ENCODE data around the gene DIP2B.

The DIP2B gene

DNA sequence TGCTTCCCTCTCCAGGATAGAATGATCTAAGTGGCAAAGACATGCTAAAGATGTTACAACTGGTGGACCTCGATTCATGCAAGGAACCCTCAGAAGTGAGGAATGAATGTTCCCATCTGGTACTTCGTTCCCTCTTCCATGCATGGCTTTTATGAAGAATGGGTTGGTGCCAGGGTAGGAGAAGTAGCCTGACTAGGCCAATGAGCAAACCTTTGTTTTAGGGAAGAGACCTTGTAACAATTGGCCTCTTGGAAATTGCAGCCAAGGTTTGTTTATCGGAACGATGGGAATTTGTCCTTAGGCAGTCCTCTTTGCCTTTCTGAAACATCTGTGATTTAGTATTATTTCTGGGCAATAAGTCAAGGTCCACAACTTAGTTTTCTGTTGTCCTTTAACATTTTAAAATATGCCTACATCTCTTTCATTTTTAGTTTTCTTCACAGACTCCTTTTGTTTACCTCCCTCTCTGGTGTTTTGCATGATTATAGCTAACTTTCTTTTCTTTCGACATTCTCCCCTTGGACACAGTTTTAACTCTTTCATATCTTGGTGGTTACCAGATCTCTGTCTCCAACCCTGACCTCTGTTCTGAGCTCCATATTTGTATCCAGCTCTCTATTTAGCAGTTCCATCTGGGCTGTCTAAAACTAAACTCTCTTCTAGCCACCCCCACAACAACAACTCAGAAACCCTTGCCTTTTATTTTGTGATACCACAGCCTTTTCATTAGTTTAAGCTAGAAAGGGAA, 70.0 kb downstream of the DIP2B start:
- peak; percentile 52 for DNase-seq (ENCODE audit: low read depth)

DNA sequence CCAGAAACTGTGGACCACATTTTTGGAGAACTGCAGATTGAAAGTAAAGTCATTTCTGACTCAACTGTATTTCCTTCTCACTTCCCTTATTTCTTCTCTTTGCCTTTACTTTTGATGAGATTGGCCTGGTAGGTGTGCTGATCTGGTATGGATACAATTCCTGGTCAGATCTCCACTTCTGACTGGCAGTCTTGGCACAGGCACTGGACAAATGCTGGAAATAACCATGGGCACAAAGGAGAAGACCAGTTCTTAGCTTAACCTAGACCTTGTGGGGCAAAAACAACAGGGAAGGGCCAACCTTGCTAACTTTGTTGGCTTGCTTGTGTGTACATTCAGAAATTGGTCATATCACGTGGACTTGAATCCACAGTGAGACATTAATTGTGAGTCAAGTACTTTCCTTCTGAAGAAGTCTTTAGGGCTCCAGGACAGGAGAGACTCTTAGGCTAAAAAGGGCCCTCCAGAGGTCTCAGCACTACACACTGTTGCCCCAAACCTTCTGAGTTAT, 75.0 kb downstream of the DIP2B start:
- no peak for DNase-seq (ENCODE audit: low read depth)

- DNase-seq (ENCODE audit: low read depth): no peak
Observed at GRCh38 chr12:50580436-50580835, 75.7 kb downstream of the DIP2B start.

- DNase-seq (ENCODE audit: low read depth): no peak
Observed at GRCh38 chr12:50581226-50582184, 76.7 kb downstream of the DIP2B start.

- DNase-seq (ENCODE audit: low read depth): no peak
Observed at GRCh38 chr12:50584135-50584534, 79.3 kb downstream of the DIP2B start.

DNA sequence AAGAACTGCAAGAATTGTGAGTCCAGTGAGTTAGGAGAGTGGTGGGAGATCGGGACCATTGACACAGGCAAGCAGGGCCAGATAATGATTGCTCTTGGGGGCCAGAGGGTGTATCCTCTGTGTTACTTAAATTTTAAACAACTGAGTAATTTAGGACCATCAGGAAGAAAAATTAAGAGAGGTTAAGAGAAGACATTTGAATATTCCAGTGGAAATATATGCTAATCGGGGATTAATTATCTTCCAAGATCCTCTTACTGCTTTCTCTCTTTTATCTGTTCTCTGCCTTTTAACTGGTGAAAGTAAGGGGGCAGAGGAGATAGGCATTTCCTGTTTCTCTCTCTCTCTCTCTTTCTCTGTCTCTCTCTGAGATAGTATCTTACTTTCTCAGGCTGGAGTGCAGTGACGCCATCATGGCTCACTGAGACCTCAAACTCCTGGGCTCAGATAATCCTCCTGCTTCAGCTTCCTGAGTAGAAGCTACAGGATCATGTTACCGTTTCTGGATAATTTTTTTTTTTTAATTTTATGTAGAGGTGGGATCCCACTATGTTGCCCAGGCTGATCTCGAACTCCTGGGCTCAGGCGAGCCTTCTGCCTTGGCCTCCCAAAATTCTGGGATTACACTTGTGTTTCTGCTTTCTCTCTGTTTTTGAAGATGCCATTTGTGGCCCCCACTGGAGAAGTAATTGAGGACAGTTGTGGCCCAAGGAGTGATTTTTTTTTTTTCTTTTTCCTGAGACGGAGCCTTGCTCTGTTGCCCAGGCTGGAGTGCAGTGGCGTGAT, 85.1 kb downstream of the DIP2B start:
- no peak for DNase-seq (ENCODE audit: low read depth)

GRCh38 chr12:50590869-50591268, 86.1 kb downstream of the DIP2B start:
- DNase-seq (ENCODE audit: low read depth): no peak

DNA sequence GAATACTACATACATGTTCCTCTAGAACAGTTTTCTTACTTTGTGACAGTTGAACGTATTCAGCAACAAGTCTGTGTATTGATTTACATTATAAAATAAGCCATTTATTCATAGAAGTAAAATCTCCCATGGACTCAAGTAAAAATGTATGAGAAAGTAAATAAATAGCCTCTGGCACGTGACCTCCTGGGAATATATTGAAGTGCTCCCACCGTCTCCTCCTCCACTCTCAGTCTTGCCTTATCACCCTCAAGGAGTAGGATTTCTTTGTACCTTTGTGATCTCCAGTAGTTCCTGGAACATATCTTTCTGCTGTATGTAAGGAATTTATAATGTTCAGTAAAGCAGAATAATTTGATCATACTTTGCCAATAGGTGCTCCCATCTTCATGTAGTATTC, 90.9 kb downstream of the DIP2B start:
- DNase-seq (ENCODE audit: low read depth): no peak

DNA sequence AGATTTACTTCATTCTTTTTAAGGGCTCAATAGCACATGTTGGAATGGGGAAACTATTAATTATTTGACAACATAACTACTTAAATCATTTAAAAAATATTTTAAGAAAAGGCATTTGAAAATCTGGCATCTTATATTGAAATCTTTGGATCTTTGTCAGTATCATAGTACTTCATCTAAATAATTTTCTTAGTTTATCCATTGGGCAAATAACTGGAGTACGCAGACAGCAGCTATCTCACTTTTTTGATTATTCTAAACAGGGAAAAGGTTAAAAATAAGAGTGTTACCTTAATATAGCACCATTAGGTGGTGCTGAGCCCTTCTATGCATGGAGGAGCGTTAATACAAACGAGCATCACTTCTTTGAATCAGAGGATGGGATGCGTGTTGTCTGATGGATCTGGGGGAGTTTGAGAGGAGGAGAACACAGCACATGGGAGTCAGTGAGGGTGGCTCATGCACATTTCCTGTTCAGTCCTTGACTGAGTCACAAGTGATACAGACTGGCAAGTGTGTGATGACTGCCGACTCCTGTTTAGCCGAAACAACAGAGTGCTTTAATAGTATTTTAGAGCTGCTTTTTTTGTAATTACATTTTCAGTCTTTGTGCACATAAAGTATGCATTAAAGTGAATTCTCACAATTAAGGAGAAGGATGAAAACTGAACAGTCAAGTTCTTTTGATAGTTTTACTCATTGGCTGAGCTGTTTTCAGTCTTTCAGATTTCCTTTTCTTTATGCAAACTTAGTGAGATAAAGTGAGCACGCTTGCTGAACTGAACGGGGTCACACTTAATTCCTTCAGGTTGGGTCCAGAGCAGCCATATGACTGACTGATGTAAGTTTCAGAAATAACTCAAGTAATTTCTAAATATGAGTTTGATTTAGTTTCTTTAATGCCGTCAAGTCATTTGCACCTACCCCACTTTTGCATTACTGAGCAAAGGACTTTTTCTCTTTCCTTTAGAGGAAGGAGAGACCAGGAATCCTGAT, 92.7 kb downstream of the DIP2B start:
- peak; percentile 56 for DNase-seq (ENCODE audit: low read depth)

DNA sequence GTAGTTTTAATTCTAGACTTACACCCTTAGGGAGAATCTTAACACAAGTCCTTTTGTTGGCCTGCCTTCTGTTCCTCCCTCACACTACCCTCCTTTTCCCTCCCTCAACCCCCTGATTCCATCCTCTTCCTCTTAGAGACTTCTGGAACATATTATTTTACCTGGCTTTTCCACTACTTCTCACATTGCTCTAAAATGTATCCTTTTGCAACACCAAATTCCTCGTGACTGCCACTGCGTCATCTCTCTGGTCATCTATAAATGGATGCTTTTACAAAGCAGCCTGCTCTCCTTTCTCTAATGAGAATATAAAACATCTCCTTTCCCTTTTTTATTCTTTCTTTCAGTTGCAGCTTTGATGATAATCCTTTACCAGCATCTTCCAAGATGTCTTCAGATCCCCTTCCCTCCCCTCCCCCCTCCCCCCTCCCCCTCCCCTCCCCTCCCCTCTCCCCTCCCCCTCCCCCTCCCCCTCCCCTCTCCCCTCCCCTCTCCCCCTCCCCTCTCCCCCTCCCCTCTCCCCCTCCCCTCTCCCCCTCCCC, 93.6 kb downstream of the DIP2B start:
- no peak for DNase-seq (ENCODE audit: low read depth)

- DNase-seq (ENCODE audit: low read depth): no peak
Observed at GRCh38 chr12:50599366-50600095, 94.7 kb downstream of the DIP2B start.

- no peak for DNase-seq (ENCODE audit: low read depth)
Observed at GRCh38 chr12:50600364-50600763, 95.6 kb downstream of the DIP2B start.

DNA sequence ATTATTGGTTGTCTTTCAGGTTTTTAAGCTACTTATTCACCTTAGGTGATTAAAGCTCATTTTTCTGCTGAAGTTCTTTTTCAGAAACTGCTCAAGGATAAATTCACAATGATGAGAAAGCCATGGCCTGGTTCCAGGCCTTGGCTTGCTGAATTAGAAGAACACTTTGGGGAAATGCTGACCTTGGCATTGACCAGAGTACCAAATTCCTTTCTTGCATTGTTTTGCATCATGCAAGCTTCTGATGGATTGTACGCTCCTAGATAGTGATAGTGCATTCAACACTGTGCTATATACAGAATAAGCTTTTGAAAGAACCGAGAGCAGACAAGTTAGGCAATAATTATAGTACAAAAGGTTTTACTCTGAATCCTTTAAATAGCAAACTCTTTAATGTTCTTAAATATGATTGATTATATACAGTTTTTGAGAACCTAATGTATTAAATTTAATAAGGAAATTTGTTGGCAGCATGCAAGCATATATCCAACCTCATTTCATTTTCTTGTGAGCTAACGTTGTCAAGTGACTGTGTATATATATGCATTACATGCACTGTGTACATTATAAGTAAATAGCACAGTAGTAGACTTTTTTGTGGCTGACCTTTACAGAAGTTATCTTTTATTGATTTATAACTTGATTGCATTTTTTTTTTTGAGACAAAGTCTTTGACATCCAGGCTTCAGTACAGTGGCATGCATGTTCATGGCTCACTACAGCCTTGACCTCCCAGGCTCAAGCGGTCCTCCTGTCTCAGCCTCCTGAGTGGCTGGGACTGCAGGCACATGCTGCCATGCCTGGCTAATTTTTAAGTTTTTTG, 99.2 kb downstream of the DIP2B start:
- DNase-seq (ENCODE audit: low read depth): peak; percentile 97

DNA sequence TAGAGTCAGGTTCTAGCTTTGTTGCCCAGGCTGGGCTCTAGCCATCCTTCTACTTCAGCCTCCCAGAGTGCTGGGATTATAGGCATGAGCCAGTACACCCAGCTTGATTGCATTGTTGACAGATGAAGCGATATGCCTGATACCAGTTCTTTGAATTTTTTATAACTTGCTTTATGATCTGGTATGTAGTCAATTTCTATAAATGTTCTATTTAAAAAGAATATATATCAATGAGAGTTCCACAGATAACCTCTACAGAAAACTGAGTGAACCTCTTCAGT, 99.8 kb downstream of the DIP2B start:
- DNase-seq (ENCODE audit: low read depth): no peak

- DNase-seq (ENCODE audit: low read depth): no peak
Observed at GRCh38 chr12:50606675-50607375, 102.0 kb downstream of the DIP2B start.

GRCh38 chr12:50609292-50609874, 104.6 kb downstream of the DIP2B start:
- DNase-seq (ENCODE audit: low read depth): no peak

DNA sequence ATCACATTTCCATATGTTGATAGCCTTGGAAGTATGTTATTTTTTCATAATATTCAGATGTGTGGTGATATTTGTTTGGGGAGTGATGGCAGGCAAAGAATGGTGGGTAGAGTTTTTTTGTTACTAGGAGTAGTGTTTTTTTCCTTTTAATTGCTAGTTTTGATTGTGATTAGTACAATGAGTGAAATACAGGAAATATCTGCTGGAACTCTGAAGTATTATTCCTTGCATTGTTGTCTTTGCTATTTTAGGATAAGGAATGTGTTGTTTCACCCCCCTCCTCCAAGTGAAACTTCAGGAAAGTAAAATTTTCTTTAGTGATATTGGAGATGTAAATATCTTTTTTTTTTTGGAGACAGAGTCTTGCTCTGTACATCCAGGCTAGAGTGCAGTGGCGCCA, 105.4 kb downstream of the DIP2B start:
- no peak for DNase-seq (ENCODE audit: low read depth)

DNA sequence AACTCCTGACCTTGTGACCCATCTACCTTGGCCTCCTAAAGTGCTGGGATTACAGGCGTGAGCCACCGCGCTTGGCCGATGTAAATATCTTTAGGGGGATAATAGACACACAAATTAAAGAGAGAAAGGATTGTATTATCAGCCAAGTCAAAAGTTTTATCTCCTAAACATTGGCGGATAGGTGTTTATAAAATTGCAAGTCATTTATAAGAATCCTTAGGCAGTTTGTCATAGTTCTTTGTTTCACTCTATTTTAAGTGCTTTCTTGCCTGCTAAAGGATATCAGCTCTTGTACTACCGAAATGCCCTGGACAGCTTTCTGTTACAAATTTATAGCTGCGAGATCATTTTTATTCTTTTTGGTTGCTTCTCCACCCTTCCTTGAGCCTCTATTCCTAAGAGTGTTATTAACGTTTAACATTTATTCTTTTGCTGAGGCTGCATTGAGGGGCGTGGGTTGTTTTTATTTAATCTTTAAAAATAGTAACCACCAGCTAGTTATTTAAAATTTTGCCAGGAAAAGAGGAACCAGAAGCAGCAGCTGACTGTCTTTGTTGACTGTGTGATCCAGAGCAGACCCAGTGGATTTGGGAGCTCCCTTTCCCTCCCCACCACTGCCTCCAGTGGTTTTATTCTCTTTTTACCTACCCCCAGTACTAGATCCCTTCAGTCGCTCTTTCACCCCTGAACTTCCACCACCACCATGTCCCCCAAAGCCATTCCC, 106.4 kb downstream of the DIP2B start:
- no peak for DNase-seq (ENCODE audit: low read depth)

Measured in fibroblast of the conjunctiva (primary cell).